ENCODE data around the gene MYL7.

DNA sequence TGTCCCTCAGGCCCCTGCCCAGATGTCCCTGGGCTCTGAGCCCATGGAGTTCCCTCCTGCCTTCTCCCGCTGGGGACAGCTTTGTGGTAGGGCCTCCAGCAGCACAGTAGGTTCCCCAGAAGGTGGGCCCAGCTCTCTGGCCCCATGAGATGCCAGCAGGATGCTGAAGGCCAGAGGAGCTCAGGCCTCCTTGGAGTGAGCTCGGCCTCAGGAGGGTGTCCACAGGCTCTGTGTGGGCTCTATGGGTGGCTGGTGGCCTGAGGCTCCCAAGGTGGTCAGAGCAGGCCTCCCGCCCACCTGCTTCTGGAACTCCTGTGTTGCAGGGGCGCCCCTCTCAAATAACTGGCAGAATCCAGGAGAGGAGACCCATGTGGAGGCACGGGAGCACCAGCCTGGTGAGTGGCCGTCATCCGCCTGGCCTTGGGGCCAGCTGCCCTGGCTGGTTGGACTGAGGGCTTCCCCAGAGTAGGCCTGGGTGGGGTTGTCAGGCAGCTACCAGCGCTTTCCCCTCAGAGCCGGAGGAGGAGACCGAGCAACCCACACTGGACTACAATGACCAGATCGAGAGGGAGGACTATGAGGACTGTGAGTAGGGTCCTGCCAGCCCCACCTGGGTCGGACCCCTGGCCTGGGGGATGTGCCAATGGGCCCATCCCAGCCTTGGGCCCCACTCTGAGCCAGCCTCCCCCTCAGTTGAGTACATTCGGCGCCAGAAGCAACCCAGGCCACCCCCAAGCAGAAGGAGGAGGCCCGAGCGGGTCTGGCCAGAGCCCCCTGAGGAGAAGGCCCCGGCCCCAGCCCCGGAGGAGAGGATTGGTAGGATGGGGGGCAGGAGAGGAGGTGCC, 33.8 kb downstream of the MYL7 start:
- TF ChIP-seq, protein P1, sequence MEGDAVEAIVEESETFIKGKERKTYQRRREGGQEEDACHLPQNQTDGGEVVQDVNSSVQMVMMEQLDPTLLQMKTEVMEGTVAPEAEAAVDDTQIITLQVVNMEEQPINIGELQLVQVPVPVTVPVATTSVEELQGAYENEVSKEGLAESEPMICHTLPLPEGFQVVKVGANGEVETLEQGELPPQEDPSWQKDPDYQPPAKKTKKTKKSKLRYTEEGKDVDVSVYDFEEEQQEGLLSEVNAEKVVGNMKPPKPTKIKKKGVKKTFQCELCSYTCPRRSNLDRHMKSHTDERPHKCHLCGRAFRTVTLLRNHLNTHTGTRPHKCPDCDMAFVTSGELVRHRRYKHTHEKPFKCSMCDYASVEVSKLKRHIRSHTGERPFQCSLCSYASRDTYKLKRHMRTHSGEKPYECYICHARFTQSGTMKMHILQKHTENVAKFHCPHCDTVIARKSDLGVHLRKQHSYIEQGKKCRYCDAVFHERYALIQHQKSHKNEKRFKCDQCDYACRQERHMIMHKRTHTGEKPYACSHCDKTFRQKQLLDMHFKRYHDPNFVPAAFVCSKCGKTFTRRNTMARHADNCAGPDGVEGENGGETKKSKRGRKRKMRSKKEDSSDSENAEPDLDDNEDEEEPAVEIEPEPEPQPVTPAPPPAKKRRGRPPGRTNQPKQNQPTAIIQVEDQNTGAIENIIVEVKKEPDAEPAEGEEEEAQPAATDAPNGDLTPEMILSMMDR (IDR thresholded peaks at IDR 0.05): no peak
- no peak for TF ChIP-seq POLR2A (IDR thresholded peaks at IDR 0.05)

All from esophagus squamous epithelium (tissue), 4 donors.